ENCODE results near the gene PTPN1.

DNA sequence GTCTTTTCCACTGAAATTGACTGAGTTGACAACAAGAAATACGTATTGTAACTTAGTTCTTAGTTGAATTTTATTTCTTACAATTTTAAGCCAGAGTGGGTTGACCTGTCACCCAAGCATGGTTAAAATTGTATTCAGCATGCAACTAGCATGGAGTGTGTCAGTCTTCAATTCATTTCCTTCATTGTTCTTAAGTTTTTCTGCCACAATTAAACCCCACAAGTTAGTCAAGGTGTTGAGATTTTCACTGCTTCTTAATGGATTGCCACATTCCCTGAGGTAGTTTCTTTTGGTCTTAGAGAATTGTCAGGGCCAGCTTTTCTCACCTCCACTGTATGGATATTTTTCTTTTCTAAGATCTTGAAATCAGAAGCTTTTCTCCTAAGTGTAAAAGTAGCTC, 2.1 kb downstream of the PTPN1 start:
- TF ChIP-seq, protein P1, sequence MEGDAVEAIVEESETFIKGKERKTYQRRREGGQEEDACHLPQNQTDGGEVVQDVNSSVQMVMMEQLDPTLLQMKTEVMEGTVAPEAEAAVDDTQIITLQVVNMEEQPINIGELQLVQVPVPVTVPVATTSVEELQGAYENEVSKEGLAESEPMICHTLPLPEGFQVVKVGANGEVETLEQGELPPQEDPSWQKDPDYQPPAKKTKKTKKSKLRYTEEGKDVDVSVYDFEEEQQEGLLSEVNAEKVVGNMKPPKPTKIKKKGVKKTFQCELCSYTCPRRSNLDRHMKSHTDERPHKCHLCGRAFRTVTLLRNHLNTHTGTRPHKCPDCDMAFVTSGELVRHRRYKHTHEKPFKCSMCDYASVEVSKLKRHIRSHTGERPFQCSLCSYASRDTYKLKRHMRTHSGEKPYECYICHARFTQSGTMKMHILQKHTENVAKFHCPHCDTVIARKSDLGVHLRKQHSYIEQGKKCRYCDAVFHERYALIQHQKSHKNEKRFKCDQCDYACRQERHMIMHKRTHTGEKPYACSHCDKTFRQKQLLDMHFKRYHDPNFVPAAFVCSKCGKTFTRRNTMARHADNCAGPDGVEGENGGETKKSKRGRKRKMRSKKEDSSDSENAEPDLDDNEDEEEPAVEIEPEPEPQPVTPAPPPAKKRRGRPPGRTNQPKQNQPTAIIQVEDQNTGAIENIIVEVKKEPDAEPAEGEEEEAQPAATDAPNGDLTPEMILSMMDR (IDR thresholded peaks at IDR 0.05; ENCODE audit: low read depth, low read length, poor library complexity, severe bottlenecking) = no peak
- no peak for TF ChIP-seq EZH2phosphoT487 (IDR thresholded peaks at IDR 0.05; ENCODE audit: borderline replicate concordance, low read length)

All from DOHH2 (cell line).